Prostate gland (tissue), 2 donors: ENCODE measurements around the gene ANKRD55. TPM values are rescaled to one million over a fixed set of nuclear protein-coding genes. Genes with fewer than 3 reads are reported as not detected.

ENCODE experiments used
- DNase-seq: peaks from one replicate; pipeline ENCODE4 v3.0.0-alpha.2; 2019; ENCODE audit warnings: low spot score
- H3K27ac ChIP-seq, 2 donors: fragments of 200-600 bp; sonication (generic); 2 replicates each; pipeline ENCODE4 v1.5.1; 2017 to 2019
- H3K27me3 ChIP-seq: fragments of 200-600 bp; sonication (generic); replicated peaks from 2 replicates; pipeline ENCODE4 v1.5.1; 2019; ENCODE audit not compliant: insufficient read depth
- H3K36me3 ChIP-seq, 2 donors: fragments of 200-600 bp; sonication (generic); 1 replicate in 1 of 2; 2 replicates in 1 of 2; pipeline versions ENCODE4 v1.5.1 to v1.8.1; 2017 to 2019
- H3K4me1 ChIP-seq: fragments of 200-600 bp; sonication (generic); replicated peaks from 2 replicates; pipeline ENCODE4 v1.5.1; 2019
- H3K4me3 ChIP-seq, 2 donors: fragments of 200-600 bp; sonication (generic); 2 replicates each; pipeline ENCODE4 v1.5.1; 2017 to 2019
- H3K9me3 ChIP-seq: fragments of 200-600 bp; sonication (generic); 2 replicates; pipeline ENCODE4 v1.5.1; 2017
- POLR2A ChIP-seq: fragments of 450-650 bp; IDR thresholded peaks from one replicate; pipeline ENCODE4 v1.6.1; 2016; ENCODE audit warnings: antibody characterized with exemption, mild to moderate bottlenecking
- POLR2AphosphoS5 ChIP-seq: sonication (generic); formaldehyde crosslinking; IDR thresholded peaks from one replicate; pipeline ENCODE4 v1.6.1; 2017; ENCODE audit warnings: antibody characterized with exemption
- WGBS: methylation state at CpG from one replicate; pipeline ENCODE4 v1.1.5; 2018; 5-methylcytosine and 5-hydroxymethylcytosine counted together
- intact Hi-C: fragments of 100-400 bp; cut with DNase I; formaldehyde crosslinking; loops from one replicate; pipeline ENCODE4 v1.14.2; 2022
- total RNA-seq, 2 donors: library from RNA; depleted of rRNA; stranded (reverse); fragments of >200 nt; gene quantifications; one replicate each; pipeline ENCODE4 v1.1.0, GENCODE V29; 2016
- TF ChIP-seq, protein P1 (sequence below), 4 experiments: fragments of 200-600 bp in 2 of 4; fragments of 450-650 bp in 2 of 4; sonication (generic) in 2 of 4; IDR thresholded peaks; 1 replicate in 3 of 4; 2 replicates in 1 of 4; pipeline ENCODE4 v1.5.1; 2016 to 2019; ENCODE audit warnings: antibody characterized with exemption in 4 of 4, mild to moderate bottlenecking in 2 of 4, moderate library complexity in 2 of 4

The ANKRD55 gene
- total RNA-seq, 2 donors from 2014 or later: 1.1 TPM; not detected in 1

DNA sequence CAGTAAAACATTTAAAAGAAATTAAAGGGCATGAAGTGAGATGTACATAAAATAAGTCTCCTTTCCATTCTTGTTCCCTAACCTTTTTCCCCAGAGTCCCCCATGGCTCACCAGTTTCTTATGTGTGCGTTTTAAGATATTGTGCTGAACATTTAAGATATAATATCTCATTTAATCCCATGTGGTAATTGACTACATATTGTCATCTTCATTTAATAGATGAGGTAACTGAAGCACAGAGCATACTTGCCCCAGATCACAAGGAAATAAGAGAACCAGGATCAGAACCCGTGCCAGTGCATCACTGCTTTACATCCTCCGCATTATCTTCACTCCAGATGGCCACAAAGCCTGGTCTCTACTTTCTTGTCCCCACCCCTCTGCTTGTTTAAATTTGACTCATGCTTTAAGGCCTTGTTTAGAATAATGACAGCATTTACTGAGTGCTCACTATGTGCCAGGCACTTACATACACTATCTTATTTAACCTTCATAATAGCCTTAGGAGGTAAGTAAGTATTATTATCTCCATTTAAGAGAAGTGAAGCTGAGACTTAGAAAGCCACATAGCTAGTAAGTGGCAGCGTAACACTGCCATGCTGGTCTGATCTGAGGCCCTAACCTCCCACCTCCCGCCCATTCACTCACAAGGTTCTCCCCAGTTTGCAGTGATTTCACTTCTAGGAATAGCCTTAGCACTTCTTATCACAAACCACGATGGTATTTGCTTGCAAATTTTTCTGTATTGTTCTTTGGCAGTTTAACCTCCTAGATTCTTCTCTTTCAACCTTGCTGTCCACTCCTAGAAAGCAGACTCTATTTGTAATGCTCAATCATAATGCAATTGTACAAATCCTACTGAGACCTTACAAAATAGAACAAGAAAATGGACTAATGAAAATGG lies 160.0 kb downstream of the ANKRD55 start:
- no peaks in the 10 kb centered on the region for H3K36me3 ChIP-seq

DNA sequence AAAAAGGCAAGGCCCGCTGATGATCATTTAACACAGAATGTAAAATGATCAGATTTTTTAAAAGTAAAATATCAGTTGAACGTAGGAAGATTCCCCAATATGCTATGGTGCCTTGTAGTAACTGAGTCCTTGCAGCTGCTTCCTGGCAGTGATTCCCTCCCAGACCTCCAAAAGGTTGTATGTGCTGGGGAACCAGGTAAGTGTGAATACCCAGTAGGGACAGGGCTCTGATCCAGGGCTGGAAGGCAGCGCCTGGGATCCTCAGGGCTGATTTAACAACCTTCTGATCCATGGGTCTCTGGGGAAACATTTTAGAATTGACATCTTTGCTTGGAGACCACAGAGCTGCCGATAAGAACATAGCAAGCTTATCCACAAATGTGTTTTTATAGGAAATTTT lies 161.7 kb downstream of the ANKRD55 start:
- Histone ChIP-seq H3K4me3 (no peak overlapping the region), H3K4me1 (no peaks in the 10 kb centered on the region), H3K36me3 (no peaks in the 10 kb centered on the region), H3K9me3 (no peaks in the 10 kb centered on the region), H3K27ac (no peak overlapping the region), H3K27me3 (no peaks in the 10 kb centered on the region)
- intact Hi-C loops: no loop called here
- DNase-seq: no peak
- 78% methylated on average over 4 of the region's 4 CpGs for WGBS
- TF ChIP-seq, protein P1, sequence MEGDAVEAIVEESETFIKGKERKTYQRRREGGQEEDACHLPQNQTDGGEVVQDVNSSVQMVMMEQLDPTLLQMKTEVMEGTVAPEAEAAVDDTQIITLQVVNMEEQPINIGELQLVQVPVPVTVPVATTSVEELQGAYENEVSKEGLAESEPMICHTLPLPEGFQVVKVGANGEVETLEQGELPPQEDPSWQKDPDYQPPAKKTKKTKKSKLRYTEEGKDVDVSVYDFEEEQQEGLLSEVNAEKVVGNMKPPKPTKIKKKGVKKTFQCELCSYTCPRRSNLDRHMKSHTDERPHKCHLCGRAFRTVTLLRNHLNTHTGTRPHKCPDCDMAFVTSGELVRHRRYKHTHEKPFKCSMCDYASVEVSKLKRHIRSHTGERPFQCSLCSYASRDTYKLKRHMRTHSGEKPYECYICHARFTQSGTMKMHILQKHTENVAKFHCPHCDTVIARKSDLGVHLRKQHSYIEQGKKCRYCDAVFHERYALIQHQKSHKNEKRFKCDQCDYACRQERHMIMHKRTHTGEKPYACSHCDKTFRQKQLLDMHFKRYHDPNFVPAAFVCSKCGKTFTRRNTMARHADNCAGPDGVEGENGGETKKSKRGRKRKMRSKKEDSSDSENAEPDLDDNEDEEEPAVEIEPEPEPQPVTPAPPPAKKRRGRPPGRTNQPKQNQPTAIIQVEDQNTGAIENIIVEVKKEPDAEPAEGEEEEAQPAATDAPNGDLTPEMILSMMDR (IDR thresholded peaks at IDR 0.05): no peak
- TF ChIP-seq POLR2A: no peak
- no peak for TF ChIP-seq POLR2AphosphoS5

More for the DNA sequence above, 160.0 kb downstream of the ANKRD55 start:
- intact Hi-C loops: no loop called here
- Histone ChIP-seq H3K4me1 (no peaks in the 10 kb centered on the region), H3K4me3 (no peak overlapping the region), H3K27me3 (no peaks in the 10 kb centered on the region), H3K27ac (no peak overlapping the region), H3K9me3 (no peaks in the 10 kb centered on the region)
- TF ChIP-seq POLR2A: no peak
- DNase-seq: no peak
- WGBS: 89% methylated on average over 6 of the region's 6 CpGs

DNA sequence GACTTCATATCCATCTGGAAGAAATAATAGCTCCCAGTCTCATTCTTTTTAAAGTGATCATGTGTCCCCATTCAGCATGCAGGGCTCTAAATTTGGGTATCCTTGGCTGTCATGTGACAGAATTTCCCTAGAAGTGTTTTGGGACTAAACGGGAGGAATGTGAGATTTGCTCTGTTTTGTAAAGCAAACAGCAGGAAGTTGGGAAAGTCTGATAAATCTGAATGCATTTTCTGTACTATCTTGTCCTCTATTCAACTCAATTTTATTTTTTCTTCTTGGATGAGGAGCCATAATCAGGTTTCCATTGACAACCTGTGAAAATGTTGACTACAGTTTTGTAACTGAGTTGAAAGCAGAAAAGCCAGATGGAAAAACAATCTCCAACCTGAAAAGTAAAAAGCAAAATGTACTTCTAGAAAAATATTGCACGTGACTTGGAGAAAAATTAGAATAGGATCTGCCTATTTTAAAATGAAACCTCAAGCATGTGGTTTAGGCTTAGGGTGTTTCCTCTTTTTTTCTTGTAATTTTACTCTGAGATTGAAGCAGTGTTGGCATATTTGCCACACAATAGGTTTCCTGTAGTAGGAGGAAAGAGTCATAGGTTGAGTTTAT lies 162.2 kb downstream of the ANKRD55 start:
- Histone ChIP-seq H3K9me3 (no peaks in the 10 kb centered on the region), H3K27ac (no peak overlapping the region), H3K4me1 (no peaks in the 10 kb centered on the region), H3K4me3 (no peak overlapping the region), H3K27me3 (no peaks in the 10 kb centered on the region), H3K36me3 (no peaks in the 10 kb centered on the region)
- WGBS: 38% methylated on average over 2 of the region's 2 CpGs
- intact Hi-C loops: no loop called here
- TF ChIP-seq POLR2AphosphoS5: no peak
- TF ChIP-seq POLR2A: no peak
- TF ChIP-seq, protein P1 (IDR thresholded peaks at IDR 0.05): no peak
- no peak for DNase-seq

DNA sequence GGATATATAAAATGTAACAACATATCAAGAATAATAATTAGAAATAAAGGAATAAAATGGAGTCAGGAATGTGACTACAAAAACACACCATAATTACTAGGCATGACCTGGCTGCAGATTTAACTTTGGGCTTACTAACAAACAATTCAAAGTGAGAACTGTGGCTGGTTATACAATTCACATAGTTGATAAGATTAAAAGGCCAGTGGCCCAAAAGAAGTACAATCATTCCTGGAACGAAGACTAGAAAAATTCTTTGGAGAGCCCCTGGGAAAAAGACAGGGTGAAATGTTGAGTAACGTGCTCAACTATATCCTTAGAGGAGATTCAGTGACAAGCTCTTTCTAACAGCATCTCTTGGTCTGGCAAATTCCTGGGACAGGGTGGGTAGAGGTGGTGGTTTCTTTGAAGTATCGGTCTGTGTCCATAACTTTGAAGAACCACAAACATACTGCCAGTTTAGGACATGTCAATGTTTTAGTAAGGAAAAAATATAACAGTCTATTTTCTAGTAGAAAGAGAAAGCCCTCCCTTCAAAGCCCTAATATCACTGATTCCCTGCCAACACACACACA lies 163.4 kb downstream of the ANKRD55 start:
- no peak for DNase-seq

More for the DNA sequence above, 163.4 kb downstream of the ANKRD55 start:
- H3K9me3 ChIP-seq: no peaks in the 10 kb centered on the region
- H3K36me3 ChIP-seq: no peaks in the 10 kb centered on the region
- no peak overlapping the region for H3K4me3 ChIP-seq
- TF ChIP-seq, protein P1 (IDR thresholded peaks at IDR 0.05): no peak
- TF ChIP-seq POLR2AphosphoS5: no peak
- TF ChIP-seq POLR2A: no peak
- no peaks in the 10 kb centered on the region for H3K4me1 ChIP-seq
- WGBS: 61% methylated on average over 3 of the region's 3 CpGs
- no peak overlapping the region for H3K27ac ChIP-seq
- intact Hi-C loops: no loop called here
- H3K27me3 ChIP-seq: no peaks in the 10 kb centered on the region
